ENCODE measurements around the gene APOO. TPM values are rescaled to one million over a fixed set of nuclear protein-coding genes. Genes with fewer than 3 reads are reported as not detected.

Gene APOO
- total RNA-seq, 2 experiments from 2014 or later: 27.1 to 27.5 TPM

GRCh38 chrX:23930894-23931604 lies 23.3 kb upstream of the APOO start:
- Mint-ChIP-seq H3K4me3 (no peak overlapping the region), H3K36me3 (no peaks in the 10 kb centered on the region), H3K27me3 (no peaks in the 10 kb centered on the region), H3K4me1 (peaks cover 13% of the 10 kb centered on the region), H3K27ac (peak overlapping the region; percentile 77), H3K9me3 (ENCODE audit: low read depth) (no peaks in the 10 kb centered on the region)
- DNase-seq: no peak
- CTCF ChIA-PET: interaction anchor here (1.3 kb wide), 1 partner anchor 124 kb away, joined by 6 read pairs; the partner anchor contains the start of gene EIF2S3
- ATAC-seq: peak; percentile 84

GRCh38 chrX:23926015-23926414 lies 18.3 kb upstream of the APOO start:
- no peak for ATAC-seq
- Mint-ChIP-seq H3K9me3 (ENCODE audit: low read depth) (no peaks in the 10 kb centered on the region), H3K4me3 (no peak overlapping the region), H3K4me1 (peaks cover 2% of the 10 kb centered on the region), H3K27ac (no peak overlapping the region), H3K36me3 (no peaks in the 10 kb centered on the region), H3K27me3 (no peaks in the 10 kb centered on the region)
- CTCF ChIA-PET: no interaction called here
- DNase-seq: no peak

GRCh38 chrX:23919706-23920320 lies 12.1 kb upstream of the APOO start:
- no peak for ATAC-seq
- Mint-ChIP-seq H3K27me3 (peaks cover 2% of the 10 kb centered on the region), H3K36me3 (no peaks in the 10 kb centered on the region), H3K4me1 (peaks cover 3% of the 10 kb centered on the region), H3K9me3 (ENCODE audit: low read depth) (no peaks in the 10 kb centered on the region), H3K27ac (no peak overlapping the region), H3K4me3 (no peak overlapping the region)
- DNase-seq: no peak
- CTCF ChIA-PET: no interaction called here

- H3K27ac Mint-ChIP-seq: no peak overlapping the region
- no peak overlapping the region for H3K4me3 Mint-ChIP-seq
- H3K9me3 Mint-ChIP-seq (ENCODE audit: low read depth): no peaks in the 10 kb centered on the region
- CTCF ChIA-PET: interaction anchor here (0.7 kb wide), 1 partner anchor 72 kb away, joined by 3 read pairs; no protein-coding TSS in a partner anchor
- peaks cover 3% of the 10 kb centered on the region for H3K4me1 Mint-ChIP-seq
- DNase-seq (no peak), ATAC-seq (no peak)
- no peaks in the 10 kb centered on the region for H3K36me3 Mint-ChIP-seq
- peaks cover 2% of the 10 kb centered on the region for H3K27me3 Mint-ChIP-seq
Observed at GRCh38 chrX:23919148-23919547, 11.4 kb upstream of the APOO start.

- H3K9me3 Mint-ChIP-seq (ENCODE audit: low read depth): no peaks in the 10 kb centered on the region
- H3K27ac Mint-ChIP-seq: no peak overlapping the region
- H3K4me1 Mint-ChIP-seq: peaks cover 15% of the 10 kb centered on the region
- no peak overlapping the region for H3K4me3 Mint-ChIP-seq
- CTCF ChIA-PET: no interaction called here
- H3K27me3 Mint-ChIP-seq: no peaks in the 10 kb centered on the region
- no peaks in the 10 kb centered on the region for H3K36me3 Mint-ChIP-seq
- DNase-seq: no peak
- ATAC-seq: no peak
Observed at GRCh38 chrX:23911126-23911835, 3.5 kb upstream of the APOO start.

- peak overlapping the region; percentile 58 for H3K4me3 Mint-ChIP-seq
- CTCF ChIA-PET: interaction anchor here (0.9 to 4.0 kb wide), 16 partner anchors 8 to 241 kb away, joined by 3 to 33 read pairs (median 4); partner anchors contain the start of genes EIF2S3, KLHL15, PRDX4 and SAT1
- no peak for ATAC-seq
- DNase-seq: no peak
- peak overlapping the region; percentile 86 for H3K27ac Mint-ChIP-seq
- H3K9me3 Mint-ChIP-seq (ENCODE audit: low read depth): no peaks in the 10 kb centered on the region
- no peaks in the 10 kb centered on the region for H3K27me3 Mint-ChIP-seq
- H3K36me3 Mint-ChIP-seq: no peaks in the 10 kb centered on the region
- peaks cover 26% of the 10 kb centered on the region for H3K4me1 Mint-ChIP-seq
Observed at GRCh38 chrX:23908219-23909004, 674 bp upstream of the APOO start.

GRCh38 chrX:23907111-23907497 lies 634 bp downstream of the APOO start:
- Mint-ChIP-seq H3K4me3 (peak overlapping the region; percentile 75), H3K27me3 (no peaks in the 10 kb centered on the region), H3K36me3 (no peaks in the 10 kb centered on the region), H3K27ac (peak overlapping the region; percentile 87), H3K9me3 (ENCODE audit: low read depth) (no peaks in the 10 kb centered on the region), H3K4me1 (peaks cover 26% of the 10 kb centered on the region)
- CTCF ChIA-PET: interaction anchor here (0.6 to 4.0 kb wide), 10 partner anchors 9 to 240 kb away, joined by 3 to 33 read pairs (median 4); partner anchors contain the start of genes ACOT9, EIF2S3, KLHL15 and PRDX4
- no peak for DNase-seq
- ATAC-seq: no peak

GRCh38 chrX:23904096-23904495 lies 3.6 kb downstream of the APOO start:
- CTCF ChIA-PET: interaction anchor here (2.8 kb wide), 1 partner anchor 210 kb away, joined by 7 read pairs; no protein-coding TSS in a partner anchor
- no peaks in the 10 kb centered on the region for H3K36me3 Mint-ChIP-seq
- H3K4me3 Mint-ChIP-seq: no peak overlapping the region
- no peaks in the 10 kb centered on the region for H3K9me3 Mint-ChIP-seq (ENCODE audit: low read depth)
- H3K27ac Mint-ChIP-seq: no peak overlapping the region
- ATAC-seq: no peak
- peaks cover 31% of the 10 kb centered on the region for H3K4me1 Mint-ChIP-seq
- no peaks in the 10 kb centered on the region for H3K27me3 Mint-ChIP-seq
- no peak for DNase-seq

GRCh38 chrX:23902419-23902818 lies 5.3 kb downstream of the APOO start:
- ATAC-seq (peak; percentile 4), DNase-seq (no peak)
- H3K27me3 Mint-ChIP-seq: no peaks in the 10 kb centered on the region

GRCh38 chrX:23901805-23902204 lies 5.9 kb downstream of the APOO start:
- DNase-seq (peak; percentile 61), ATAC-seq (peak; percentile 86)
- Mint-ChIP-seq H3K27me3 (no peaks in the 10 kb centered on the region), H3K4me1 (peaks cover 30% of the 10 kb centered on the region), H3K27ac (no peak overlapping the region), H3K36me3 (no peaks in the 10 kb centered on the region), H3K4me3 (no peak overlapping the region), H3K9me3 (ENCODE audit: low read depth) (no peaks in the 10 kb centered on the region)
- CTCF ChIA-PET: interaction anchor here (0.5 to 3.7 kb wide), 46 partner anchors 9 to 1766 kb away, joined by 3 to 36 read pairs (median 4); partner anchors contain the start of genes ACOT9, EIF2S3, PRDX4 and SAT1

More at GRCh38 chrX:23902419-23902818, 5.3 kb downstream of the APOO start:
- CTCF ChIA-PET: interaction anchor here (0.6 to 3.7 kb wide), 37 partner anchors 14 to 235 kb away, joined by 3 to 36 read pairs (median 5); partner anchors contain the start of genes ACOT9, EIF2S3, PRDX4 and SAT1
- Mint-ChIP-seq H3K9me3 (ENCODE audit: low read depth) (no peaks in the 10 kb centered on the region), H3K27ac (no peak overlapping the region), H3K36me3 (no peaks in the 10 kb centered on the region), H3K4me1 (peaks cover 24% of the 10 kb centered on the region), H3K4me3 (no peak overlapping the region)

GRCh38 chrX:23901060-23901459 lies 6.7 kb downstream of the APOO start:
- no peaks in the 10 kb centered on the region for H3K27me3 Mint-ChIP-seq
- H3K4me1 Mint-ChIP-seq: peaks cover 28% of the 10 kb centered on the region
- H3K27ac Mint-ChIP-seq: no peak overlapping the region
- DNase-seq: peak; percentile 48
- ATAC-seq: peak; percentile 63
- no peak overlapping the region for H3K4me3 Mint-ChIP-seq
- H3K36me3 Mint-ChIP-seq: no peaks in the 10 kb centered on the region
- CTCF ChIA-PET: interaction anchor here (0.8 to 3.7 kb wide), 22 partner anchors 9 to 1765 kb away, joined by 3 to 36 read pairs (median 5); partner anchors contain the start of genes ACOT9, EIF2S3 and SAT1
- H3K9me3 Mint-ChIP-seq (ENCODE audit: low read depth): no peaks in the 10 kb centered on the region

- CTCF ChIA-PET: interaction anchor here (2.4 to 3.7 kb wide), 3 partner anchors 117 to 206 kb away, joined by 17 to 36 read pairs (median 19); partner anchors contain the start of genes EIF2S3 and SAT1
- no peak overlapping the region for H3K4me3 Mint-ChIP-seq
- H3K36me3 Mint-ChIP-seq: no peaks in the 10 kb centered on the region
- H3K27me3 Mint-ChIP-seq: no peaks in the 10 kb centered on the region
- H3K27ac Mint-ChIP-seq: no peak overlapping the region
- DNase-seq: no peak
- peaks cover 24% of the 10 kb centered on the region for H3K4me1 Mint-ChIP-seq
- no peaks in the 10 kb centered on the region for H3K9me3 Mint-ChIP-seq (ENCODE audit: low read depth)
- ATAC-seq: no peak
Observed at GRCh38 chrX:23900220-23900797, 7.4 kb downstream of the APOO start.
